Measurements from ENCODE around the gene MACO1. TPM values are rescaled to one million over a fixed set of nuclear protein-coding genes. Genes with fewer than 3 reads are reported as not detected.

MACO1 gene
- total RNA-seq, 1 experiment from 2014 or later, result 16.3 TPM

- H3K14ac ChIP-seq (ENCODE audit: insufficient read depth, low read length), result no peak overlapping the region
- H3K4me3 Mint-ChIP-seq, result no peak overlapping the region
- no peaks in the 10 kb centered on the region for H3K27me3 ChIP-seq (ENCODE audit: insufficient read depth, low read length)
- H3K56ac ChIP-seq (ENCODE audit: insufficient read length, low read depth, low read length), result no peak overlapping the region
- H3K27ac Mint-ChIP-seq, result no peak overlapping the region
- H3K9me3 ChIP-seq (ENCODE audit: control insufficient read depth, low read depth, low read length), result no peaks in the 10 kb centered on the region
- no peak overlapping the region for H3T11ph ChIP-seq (ENCODE audit: low read length)
- H3K23ac ChIP-seq (ENCODE audit: insufficient read length, low read depth, low read length), result no peak overlapping the region
- H3K4me2 ChIP-seq (ENCODE audit: insufficient read depth, insufficient read length, low read length), result no peak overlapping the region
- no peak overlapping the region for H2BK5ac ChIP-seq (ENCODE audit: insufficient read length, low read length)
- no peak overlapping the region for H3K9ac ChIP-seq (ENCODE audit: extremely low read depth, insufficient read length, low read length)
- no peak overlapping the region for H4K91ac ChIP-seq (ENCODE audit: insufficient read length, low read depth, low read length)
- H2BK20ac ChIP-seq (ENCODE audit: low read depth, low read length, poor library complexity, severe bottlenecking), result no peak overlapping the region
- no peak overlapping the region for H4K5ac ChIP-seq (ENCODE audit: insufficient read length, low read depth, low read length)
- no peaks in the 10 kb centered on the region; the same call in 1 of the 2 replicates for H3K79me2 ChIP-seq (ENCODE audit: insufficient read depth, low read length)
- no peaks in the 10 kb centered on the region for H3K27me3 Mint-ChIP-seq (ENCODE audit: low read depth)
- H3K18ac ChIP-seq (ENCODE audit: insufficient read length, low read depth, low read length), result no peak overlapping the region
- no peak overlapping the region for H2BK15ac ChIP-seq (ENCODE audit: low read depth, low read length)
- no peak overlapping the region for H3K4ac ChIP-seq (ENCODE audit: low read depth, low read length)
- H2AK5ac ChIP-seq (ENCODE audit: insufficient read length, low read length), result no peak overlapping the region
- no peaks in the 10 kb centered on the region for H3K79me1 ChIP-seq (ENCODE audit: insufficient read depth, low read depth, low read length, poor library complexity, severe bottlenecking)
- no peaks in the 10 kb centered on the region for H3K4me1 ChIP-seq (ENCODE audit: insufficient read depth, low read length)
- no peak overlapping the region for H2BK12ac ChIP-seq (ENCODE audit: insufficient read length, low read depth, low read length)
- H3K9me3 Mint-ChIP-seq, result no peaks in the 10 kb centered on the region
- H4K20me1 ChIP-seq (ENCODE audit: control insufficient read depth, insufficient read depth, insufficient read length), result no peaks in the 10 kb centered on the region
- H3K36me3 Mint-ChIP-seq (ENCODE audit: insufficient read depth in 1 of 3, low read depth in 3 of 3), result peaks cover 0 to 9% (median 0%) of the 10 kb centered on the region in 3 experiments; a peak in 2 of 7 replicates
- H3K4me1 Mint-ChIP-seq, result peaks cover 11 to 24% of the 10 kb centered on the region in 2 experiments
- no peak overlapping the region for H3K27ac ChIP-seq (ENCODE audit: insufficient read length, low read depth, low read length)
- no peak for DNase-seq
- no peak for TF ChIP-seq CTCF (conservative IDR thresholded peaks at IDR 0.05)
- H4K8ac ChIP-seq (replicated peaks; ENCODE audit: insufficient read length, low read depth, low read length), result no peak overlapping the region
- no peak overlapping the region for H2BK120ac ChIP-seq (ENCODE audit: low read depth, low read length, poor library complexity, severe bottlenecking)
- no peaks in the 10 kb centered on the region for H3K23me2 ChIP-seq (ENCODE audit: insufficient read length, low read depth, low read length, poor library complexity, severe bottlenecking)
- no peak overlapping the region for H2AFZ ChIP-seq (ENCODE audit: low read length)
Measured at GRCh38 chr1:25447547-25447946, 16.9 kb downstream of the MACO1 start.
